WERI-Rb-1 (cell line): ENCODE measurements around the gene CLTA.
"Not testable (repeated sequence)": the region's sequence is repeated elsewhere in the genome, so short reads cannot be mapped to it uniquely, and the experiment has no call there.

ENCODE experiments used
- DNase-seq: peaks from one replicate; pipeline ENCODE4 v3.0.0-alpha.2; 2020
- H3K27ac ChIP-seq: fragments of 250-450 bp; sonication (Bioruptor Pico); 2 replicates; pipeline ENCODE4 v1.5.1; 2020; ENCODE audit warnings: mild to moderate bottlenecking, moderate library complexity
- H3K27me3 ChIP-seq: fragments of 250-450 bp; sonication (Bioruptor Pico); 2 replicates; pipeline ENCODE4 v1.5.1; 2021; ENCODE audit warnings: mild to moderate bottlenecking, low read depth, moderate library complexity; ENCODE audit not compliant: insufficient read depth, severe bottlenecking
- H3K36me3 ChIP-seq: fragments of 250-450 bp; sonication (Bioruptor Pico); 2 replicates; pipeline ENCODE4 v1.5.1; 2020; ENCODE audit warnings: mild to moderate bottlenecking, moderate library complexity
- H3K4me3 ChIP-seq: 2 replicates; pipeline ENCODE4 v1.5.1; 2011; ENCODE audit warnings: low read depth, mild to moderate bottlenecking, control low read depth, low read length
- H3K9me3 ChIP-seq: fragments of 250-450 bp; sonication (Bioruptor Pico); 2 replicates; pipeline ENCODE4 v1.5.1; 2021; ENCODE audit warnings: mild to moderate bottlenecking, moderate library complexity; ENCODE audit not compliant: severe bottlenecking
- TF ChIP-seq, protein P1 (sequence below): IDR thresholded peaks from 2 replicates; pipeline ENCODE4 v1.5.1; 2011; ENCODE audit warnings: low read depth, mild to moderate bottlenecking, control low read depth, inconsistent platforms, low read length

Gene CLTA

DNA sequence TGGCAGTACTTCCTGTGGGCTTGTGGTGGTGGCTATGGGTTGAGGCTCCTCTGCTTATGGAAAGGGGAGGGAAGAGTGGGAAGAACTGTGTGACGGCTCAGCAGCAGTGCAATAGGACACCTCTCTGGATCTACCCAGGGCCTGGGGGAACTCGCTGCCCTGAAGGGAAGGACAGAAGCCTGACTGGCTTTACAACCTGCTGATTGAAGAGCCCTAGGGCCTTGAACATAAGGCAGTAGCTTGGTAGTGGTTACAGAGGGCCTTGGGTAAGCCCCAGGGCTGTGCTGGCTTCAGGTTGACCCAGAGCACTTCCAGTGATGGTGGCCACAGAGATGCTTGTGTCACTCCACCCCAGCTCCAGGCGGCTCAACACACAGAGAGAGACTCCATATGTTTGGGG, 16.0 kb upstream of the CLTA start:
- TF ChIP-seq, protein P1, sequence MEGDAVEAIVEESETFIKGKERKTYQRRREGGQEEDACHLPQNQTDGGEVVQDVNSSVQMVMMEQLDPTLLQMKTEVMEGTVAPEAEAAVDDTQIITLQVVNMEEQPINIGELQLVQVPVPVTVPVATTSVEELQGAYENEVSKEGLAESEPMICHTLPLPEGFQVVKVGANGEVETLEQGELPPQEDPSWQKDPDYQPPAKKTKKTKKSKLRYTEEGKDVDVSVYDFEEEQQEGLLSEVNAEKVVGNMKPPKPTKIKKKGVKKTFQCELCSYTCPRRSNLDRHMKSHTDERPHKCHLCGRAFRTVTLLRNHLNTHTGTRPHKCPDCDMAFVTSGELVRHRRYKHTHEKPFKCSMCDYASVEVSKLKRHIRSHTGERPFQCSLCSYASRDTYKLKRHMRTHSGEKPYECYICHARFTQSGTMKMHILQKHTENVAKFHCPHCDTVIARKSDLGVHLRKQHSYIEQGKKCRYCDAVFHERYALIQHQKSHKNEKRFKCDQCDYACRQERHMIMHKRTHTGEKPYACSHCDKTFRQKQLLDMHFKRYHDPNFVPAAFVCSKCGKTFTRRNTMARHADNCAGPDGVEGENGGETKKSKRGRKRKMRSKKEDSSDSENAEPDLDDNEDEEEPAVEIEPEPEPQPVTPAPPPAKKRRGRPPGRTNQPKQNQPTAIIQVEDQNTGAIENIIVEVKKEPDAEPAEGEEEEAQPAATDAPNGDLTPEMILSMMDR, result no peak
- DNase-seq, result no peak

DNA sequence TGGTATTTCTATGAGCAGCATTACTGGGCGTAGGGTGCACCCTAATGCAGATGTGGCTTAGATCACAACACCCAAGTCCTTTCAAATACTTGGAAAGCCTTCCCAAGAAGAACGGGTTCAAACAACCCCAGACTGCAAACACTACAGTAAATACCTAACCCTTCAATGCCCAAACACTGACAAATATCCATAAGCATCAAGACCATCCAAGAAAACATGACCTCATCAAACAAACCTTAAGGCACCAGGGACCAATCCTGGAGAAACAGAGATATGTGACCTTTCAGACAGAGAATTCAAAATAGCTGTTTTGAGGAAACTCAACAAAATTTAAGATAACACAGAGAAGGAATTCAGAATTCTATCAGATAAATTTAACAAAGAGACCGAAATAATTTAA, 15.5 kb upstream of the CLTA start:
- H3K36me3 ChIP-seq, DNase-seq, H3K27me3 ChIP-seq, H3K4me3 ChIP-seq, H3K9me3 ChIP-seq, H3K27ac ChIP-seq: not testable (repeated sequence)

More for the DNA sequence above, 16.0 kb upstream of the CLTA start:
- Histone ChIP-seq H3K9me3 (no peaks in the 10 kb centered on the region), H3K27me3 (no peaks in the 10 kb centered on the region), H3K27ac (no peak overlapping the region), H3K4me3 (no peak overlapping the region), H3K36me3 (no peaks in the 10 kb centered on the region)

DNA sequence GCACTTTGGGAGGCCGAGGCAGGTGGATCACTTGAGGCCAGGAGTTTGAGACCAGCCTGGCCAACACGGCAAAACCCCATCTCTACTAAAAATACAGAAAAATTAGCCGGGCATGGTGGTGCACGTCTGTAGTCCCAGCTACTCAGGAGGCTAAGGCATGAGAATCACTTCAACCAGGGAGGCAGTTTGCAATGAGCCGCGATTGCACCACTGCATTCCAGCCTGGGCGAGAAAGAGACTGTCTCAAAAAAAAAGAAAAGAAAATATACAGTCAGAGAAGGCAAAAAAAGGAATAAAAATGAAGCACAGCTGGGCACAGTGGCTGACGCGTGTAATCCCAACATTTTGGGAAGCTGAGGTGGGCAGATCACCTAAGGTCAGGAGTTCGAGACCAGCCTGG, 14.2 kb upstream of the CLTA start:
- not testable (repeated sequence) for H3K4me3 ChIP-seq, H3K36me3 ChIP-seq, H3K9me3 ChIP-seq, H3K27ac ChIP-seq, DNase-seq, H3K27me3 ChIP-seq

DNA sequence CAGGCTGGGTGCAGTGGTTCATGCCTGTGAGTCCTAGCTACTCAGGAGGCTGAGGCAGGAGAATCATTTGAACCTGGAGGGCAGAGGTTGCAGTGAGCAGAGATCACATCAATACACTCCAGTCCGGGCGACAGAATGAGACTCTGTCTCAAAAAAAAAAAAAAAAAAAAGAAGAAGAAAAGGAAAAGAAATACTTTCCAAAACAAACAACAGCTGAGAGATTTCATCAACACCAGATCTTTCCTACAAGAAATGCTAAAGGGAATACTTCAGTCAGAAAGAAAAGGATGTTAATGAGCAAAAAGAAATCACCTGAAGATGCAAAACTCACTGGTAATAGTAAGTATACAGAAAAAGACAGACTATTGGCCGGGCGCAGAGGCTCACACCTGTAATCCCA, 13.2 kb upstream of the CLTA start:
- TF ChIP-seq, protein P1, result no peak
- Histone ChIP-seq H3K27me3 (no peaks in the 10 kb centered on the region), H3K9me3 (no peaks in the 10 kb centered on the region), H3K36me3 (no peaks in the 10 kb centered on the region), H3K4me3 (no peak overlapping the region), H3K27ac (no peak overlapping the region)
- DNase-seq, result no peak

DNA sequence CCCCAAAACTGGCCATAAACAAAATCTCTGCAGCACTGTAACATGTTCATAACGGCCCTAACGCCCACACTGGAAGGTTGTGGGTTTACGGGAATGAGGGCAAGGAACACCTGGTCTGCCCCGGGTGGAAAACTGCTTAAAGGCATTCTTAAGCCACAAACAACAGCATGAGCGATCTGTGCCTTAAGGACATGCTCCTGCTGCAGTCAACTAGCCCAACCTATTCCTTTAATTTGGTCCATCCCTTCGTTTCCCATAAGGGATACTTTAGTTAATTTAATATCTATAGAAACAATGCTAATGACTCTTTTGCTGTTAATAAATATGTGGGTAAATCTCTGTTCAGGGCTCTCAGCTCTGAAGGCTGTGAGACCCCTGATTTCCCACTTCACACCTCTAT, 10.5 kb upstream of the CLTA start:
- not testable (repeated sequence) for H3K27me3 ChIP-seq, DNase-seq, H3K4me3 ChIP-seq, H3K36me3 ChIP-seq, H3K27ac ChIP-seq, H3K9me3 ChIP-seq

DNA sequence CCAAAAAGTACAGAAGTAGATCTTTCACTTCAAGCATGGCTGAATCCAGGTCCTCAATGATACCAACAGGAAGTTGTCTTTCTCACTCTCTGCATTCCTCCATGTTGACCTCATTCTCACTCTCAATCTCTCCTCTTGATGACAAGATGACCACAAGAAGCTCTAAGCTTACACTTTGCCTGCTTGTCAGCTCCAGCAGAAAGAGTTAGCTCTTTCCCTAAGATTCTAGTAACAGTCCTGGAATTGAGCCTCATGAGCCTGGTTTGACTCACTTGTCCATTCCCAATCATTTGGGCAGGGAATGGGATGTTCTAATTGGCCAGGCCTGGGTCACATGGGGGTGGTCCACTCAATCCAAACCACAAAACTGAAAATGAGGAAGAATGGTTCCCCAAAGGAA, 3.3 kb upstream of the CLTA start:
- Histone ChIP-seq H3K27ac (no peak overlapping the region), H3K4me3 (no peak overlapping the region), H3K36me3 (no peaks in the 10 kb centered on the region; the same call in none of the 2 replicates), H3K27me3 (no peaks in the 10 kb centered on the region), H3K9me3 (no peaks in the 10 kb centered on the region)
- TF ChIP-seq, protein P1, result no peak
- DNase-seq, result no peak

DNA sequence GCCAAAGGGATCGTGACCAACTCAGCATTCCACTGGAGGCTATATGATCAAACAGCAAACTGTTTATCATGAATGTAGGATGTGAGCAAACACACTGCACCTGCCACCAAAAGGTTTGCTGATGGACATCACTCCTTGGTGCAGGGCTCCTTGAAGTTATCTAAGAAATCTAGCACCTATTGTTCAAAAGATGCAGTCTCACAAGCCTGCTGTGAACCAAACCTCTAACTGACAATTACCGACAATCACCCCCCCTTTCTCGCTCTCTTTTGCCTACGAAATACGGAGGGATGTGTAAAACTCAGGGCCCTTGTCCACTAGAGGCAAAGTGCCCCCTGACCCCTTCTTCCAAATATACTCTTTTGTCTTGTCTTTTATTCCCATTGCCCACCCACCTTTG, 2.5 kb upstream of the CLTA start:
- no peaks in the 10 kb centered on the region for H3K27me3 ChIP-seq
- peaks cover 3% of the 10 kb centered on the region for H3K36me3 ChIP-seq
- H3K27ac ChIP-seq, result no peak overlapping the region

More for the DNA sequence above, 2.5 kb upstream of the CLTA start:
- DNase-seq, result no peak
- TF ChIP-seq, protein P1, result no peak
- no peak overlapping the region for H3K4me3 ChIP-seq
- no peaks in the 10 kb centered on the region for H3K9me3 ChIP-seq
